ENCODE data around the gene REXO4. TPM values are rescaled to one million over a fixed set of nuclear protein-coding genes. Genes with fewer than 3 reads are reported as not detected.

REXO4 gene
- 33.3 and 49.1 TPM in 2 replicates for total RNA-seq (2011; cell fraction: chromatin; rRNA removed; ENCODE audit: low replicate concordance)
- 33.0 and 38.9 TPM in 2 replicates for total RNA-seq (2011; cell fraction: nucleolus; rRNA removed)
- 25.6 and 35.8 TPM in 2 replicates for total RNA-seq (2011; cell fraction: nucleoplasm; rRNA removed)
- total RNA-seq (2014; rRNA removed) (70.5 and 72.9 TPM in 2 replicates), total RNA-seq (2014; rRNA removed; fragmentation: Illumina TruSeq; extraction: Trizol) (19.6 and 21.6 TPM in 2 replicates), total RNA-seq (2015; rRNA removed; fragmentation: Illumina TruSeq; extraction: Trizol) (31.1 and 31.3 TPM in 2 replicates), total RNA-seq (2021) (56.4 and 57.9 TPM in 2 replicates), polyA plus RNA-seq (2011; rRNA removed) (23.9 and 29.2 TPM in 2 replicates), polyA plus RNA-seq (2014; fragmentation: Illumina TruSeq; extraction: Trizol) (40.9 and 45.1 TPM in 2 replicates), polyA plus RNA-seq (2014; fragmentation: Nextera tagmentation; extraction: Ambion mirVana) (1 to 10 TPM; 3.4 to 5.0 TPM), polyA plus RNA-seq (2014; rRNA removed) (58.8 and 62.3 TPM in 2 replicates), polyA minus RNA-seq (2011; rRNA and poly(A)+ RNA removed) (22.5 and 31.4 TPM in 2 replicates), Bru-seq, nascent RNA (percentile 90 among the genes with signal in this experiment), BruChase-seq, experiment 1, labeled RNA remaining after a 2-hour chase (percentile 85 among the genes with signal in this experiment), BruChase-seq, experiment 2, labeled RNA remaining after a 6-hour chase (percentile 75 among the genes with signal in this experiment)
- 26.2 and 39.1 TPM in 2 replicates for polyA plus RNA-seq (2011; cell fraction: cytosol; rRNA removed)
- polyA plus RNA-seq (2011; cell fraction: nucleus; rRNA removed) = 19.8 and 27.2 TPM in 2 replicates
- polyA plus RNA-seq (2012) = 22.0 and 39.1 TPM in 2 replicates
- polyA minus RNA-seq (2011; cell fraction: cytosol; rRNA and poly(A)+ RNA removed) = 17.9 and 24.8 TPM in 2 replicates
- 13.6 and 16.7 TPM in 2 replicates for polyA minus RNA-seq (2011; cell fraction: nucleus; rRNA and poly(A)+ RNA removed)
- long read RNA-seq, experiment 1, transcript REXO4-202 (8 exons, 2,360 nt) = major isoform, 305 of 454 reads
- long read RNA-seq, experiment 1, partial matches to known transcripts = 58 of 454 reads
- long read RNA-seq, experiment 1, other reads (novel, unspliced or antisense) = 89 of 454 reads
- long read RNA-seq, experiment 2, transcript REXO4-202 (8 exons, 2,360 nt) = major isoform, 51 of 89 reads
- long read RNA-seq, experiment 2, partial matches to known transcripts = 12 of 89 reads
- long read RNA-seq, experiment 2, other reads (novel, unspliced or antisense) = 25 of 89 reads
- long read RNA-seq, experiment 3, transcript REXO4-202 (8 exons, 2,360 nt) = major isoform, 57 of 79 reads
- long read RNA-seq, experiment 3, partial matches to known transcripts = 10 of 79 reads
- long read RNA-seq, experiment 3, other reads (novel, unspliced or antisense) = 11 of 79 reads

DNA sequence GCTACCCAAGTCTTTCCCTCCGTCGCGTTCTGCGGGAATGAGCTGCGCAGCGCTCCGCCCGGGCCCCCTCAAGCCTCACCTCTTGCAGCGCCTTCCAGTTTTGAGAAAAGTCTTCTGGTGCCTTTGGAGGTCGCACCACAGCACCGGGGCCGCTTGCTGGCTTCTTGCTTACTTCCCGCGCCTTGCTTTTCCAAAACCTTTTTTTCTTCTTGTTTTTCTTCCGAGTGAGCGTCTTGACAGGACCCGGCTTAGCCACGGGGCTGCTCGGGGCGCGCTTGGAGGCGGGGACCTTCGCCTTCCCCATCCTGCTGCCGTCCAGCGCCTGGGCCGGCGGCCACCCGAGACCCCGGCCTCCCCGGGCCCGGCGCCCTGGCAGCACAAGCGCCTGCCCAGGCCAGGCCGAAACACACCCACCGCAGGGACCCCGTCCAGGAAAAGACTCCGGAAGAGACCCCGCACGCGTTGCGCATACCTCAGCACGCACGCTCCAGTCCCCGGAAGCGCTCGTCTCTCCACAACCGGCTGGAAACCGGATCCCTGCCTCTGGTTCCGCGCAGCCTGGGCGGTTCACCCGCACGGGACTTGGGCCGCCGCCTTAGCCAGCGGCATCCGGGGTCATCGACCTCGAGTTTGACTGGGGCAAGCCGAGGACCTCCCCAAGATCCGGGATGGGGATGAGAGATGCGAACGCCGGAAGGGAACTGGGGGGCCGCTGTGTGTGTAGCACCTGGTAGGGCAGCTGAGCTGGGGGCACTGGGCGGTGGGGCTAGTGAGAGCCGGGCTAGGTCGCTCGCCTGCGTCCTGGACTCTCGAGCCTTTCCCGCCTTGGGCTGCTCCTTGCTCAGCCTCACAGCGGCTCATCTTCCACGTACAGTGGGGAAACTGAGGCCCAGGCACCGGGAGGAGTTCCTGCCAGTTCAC, at the start of gene REXO4:
REXO4 (minus strand) TSS at position 470 of the 921 bp plus-strand sequence; CDS start at position 304, 166 bp downstream.
- in situ Hi-C loops (cut with MboI) = no loop called here
- peak; percentile 89 for FAIRE-seq
- TF ChIP-seq, protein P1, sequence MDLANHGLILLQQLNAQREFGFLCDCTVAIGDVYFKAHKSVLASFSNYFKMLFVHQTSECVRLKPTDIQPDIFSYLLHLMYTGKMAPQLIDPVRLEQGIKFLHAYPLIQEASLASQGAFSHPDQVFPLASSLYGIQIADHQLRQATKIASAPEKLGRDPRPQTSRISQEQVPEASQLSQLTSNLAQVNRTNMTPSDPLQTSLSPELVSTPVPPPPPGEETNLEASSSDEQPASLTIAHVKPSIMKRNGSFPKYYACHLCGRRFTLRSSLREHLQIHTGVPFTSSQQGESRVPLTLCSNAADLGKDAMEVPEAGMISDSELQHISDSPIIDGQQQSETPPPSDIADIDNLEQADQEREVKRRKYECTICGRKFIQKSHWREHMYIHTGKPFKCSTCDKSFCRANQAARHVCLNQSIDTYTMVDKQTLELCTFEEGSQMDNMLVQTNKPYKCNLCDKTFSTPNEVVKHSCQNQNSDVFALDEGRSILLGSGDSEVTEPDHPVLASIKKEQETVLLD (IDR thresholded peaks at IDR 0.05) = peak; percentile 87
- peak; percentile 54; the same call in 1 of the 2 replicates for TF ChIP-seq EHMT2 (IDR thresholded peaks at IDR 0.05)
- TF ChIP-seq ZSCAN32 (CRISPR knock-in tag; IDR thresholded peaks at IDR 0.05) = no peak
- no peak for TF ChIP-seq POLR2AphosphoS5 (IDR thresholded peaks at IDR 0.05; ENCODE audit: control insufficient read depth, insufficient read depth, low read depth, low read length)
- peak; percentile 17; the same call in 1 of the 2 replicates for TF ChIP-seq TAL1 (IDR thresholded peaks at IDR 0.05)
- no peak for TF ChIP-seq ZNF644 (tag; IDR thresholded peaks at IDR 0.05; ENCODE audit: low read depth)
- TF ChIP-seq ZNF696 (CRISPR knock-in tag; conservative IDR thresholded peaks at IDR 0.05) = no peak
- TF ChIP-seq TOE1 (IDR thresholded peaks at IDR 0.05; ENCODE audit: borderline replicate concordance) = peak; percentile 93
- TF ChIP-seq TOE1 (CRISPR knock-in tag; IDR thresholded peaks at IDR 0.05; ENCODE audit: borderline replicate concordance, low read depth) = no peak

More for the DNA sequence above, at the start of gene REXO4:
- TSS peak; percentile 71 for BruUV-seq (replicated peaks)
- CTCF ChIA-PET (ENCODE audit: low intra/inter-chr PET ratio) = interaction anchor here (1.8 kb wide), 1 partner anchor 11 kb away, joined by 5 read pairs; no protein-coding TSS in a partner anchor
- H3K9me3 ChIP-seq (replicated peaks; ENCODE audit: control insufficient read depth, insufficient read depth, low read depth, low read length) = no peaks in the 10 kb centered on the region
- peaks cover 20 to 31% of the 10 kb centered on the region in 2 experiments for H3K4me1 ChIP-seq (replicated peaks in 1 of 2; ENCODE audit: control insufficient read depth in 2 of 2, insufficient read depth in 2 of 2, low read length in 2 of 2)
- intact Hi-C loops (cut with micrococcal nuclease) = no loop called here
- 0% methylated on average over 56 of the region's 75 CpGs for WGBS (ENCODE audit: insufficient coverage, low coverage, missing lambda C conversion rate)
- POLR2A ChIA-PET = interaction anchor here (0.6 to 1.4 kb wide), 4 partner anchors 8 to 167 kb away, joined by 3 to 5 read pairs (median 3); no protein-coding TSS in a partner anchor
- H3K9ac ChIP-seq (ENCODE audit: insufficient read depth in 1 of 2, low read depth in 2 of 2, low read length in 2 of 2) = peak within 1 kb of the TSS; percentile 84 to 97
- H2AFZ ChIP-seq (ENCODE audit: low read depth, low read length) = peak within 1 kb of the TSS; percentile 98
- H3K4me3 ChIP-seq = peak within 1 kb of the TSS; percentile 94
- peaks cover 46% of the 10 kb centered on the region for H3K79me2 ChIP-seq (ENCODE audit: control insufficient read depth, insufficient read depth, low read length)
- ATAC-seq (peak; percentile 90), DNase-seq (ENCODE audit: extremely low read depth in 1 of 4, low spot score in 3 of 4) (peak; percentile 79 to 93 (median 85))
- H3K9me1 ChIP-seq (ENCODE audit: control insufficient read depth, insufficient read depth, low read length) = no peaks in the 10 kb centered on the region
- peak within 1 kb of the TSS; percentile 95 for H3K4me2 ChIP-seq (ENCODE audit: insufficient read depth, low read length)
- peaks cover 41% of the 10 kb centered on the region for H3K36me3 ChIP-seq (ENCODE audit: control insufficient read depth, insufficient read depth, low read length)
- H3K27me3 ChIP-seq (ENCODE audit: control insufficient read depth in 2 of 2, insufficient read depth in 2 of 2, low read length in 2 of 2) = no peaks in the 10 kb centered on the region
- peaks cover 4% of the 10 kb centered on the region; the same call in 1 of the 2 replicates for H4K20me1 ChIP-seq (replicated peaks; ENCODE audit: control insufficient read depth, insufficient read depth, low read length)
- H3K27ac ChIP-seq (ENCODE audit: extremely low read depth, low read depth, low read length) = peak within 1 kb of the TSS; percentile 59
